PFSK-1 (cell line): ENCODE measurements around the gene DUSP18.

Source experiments
- FOXP2 ChIP-seq: optimal IDR thresholded peaks from 2 replicates; pipeline ENCODE3; 2011; ENCODE audit warnings: borderline replicate concordance, control low read depth, inconsistent platforms; ENCODE audit not compliant: insufficient read depth; ENCODE audit errors: extremely low read length, extremely low read depth
- POLR2AphosphoS5 ChIP-seq: IDR thresholded peaks from 2 replicates; pipeline ENCODE4 v1.6.1; 2012; ENCODE audit warnings: low read depth, mild to moderate bottlenecking, control low read depth, low read length, moderate library complexity
- SIN3A ChIP-seq: IDR thresholded peaks from 2 replicates; pipeline ENCODE4 v1.6.1; 2012; ENCODE audit warnings: mild to moderate bottlenecking, low read length, moderate library complexity, borderline replicate concordance; ENCODE audit not compliant: insufficient read depth
- TAF1 ChIP-seq: IDR thresholded peaks from 2 replicates; pipeline ENCODE4 v1.6.1; 2012; ENCODE audit warnings: low read length, control low read depth, borderline replicate concordance; ENCODE audit not compliant: insufficient read depth
- TF ChIP-seq, protein P1 (sequence below), 2 experiments: IDR thresholded peaks; 2 replicates each; pipeline versions ENCODE4 v1.6.1 to v1.8.0; 2011 to 2012; ENCODE audit warnings: low read depth in 2 of 2, low read length in 2 of 2, control low read depth in 1 of 2, inconsistent platforms in 1 of 2, mild to moderate bottlenecking in 1 of 2, moderate library complexity in 1 of 2; ENCODE audit not compliant: insufficient read depth in 1 of 2

Gene DUSP18

DNA sequence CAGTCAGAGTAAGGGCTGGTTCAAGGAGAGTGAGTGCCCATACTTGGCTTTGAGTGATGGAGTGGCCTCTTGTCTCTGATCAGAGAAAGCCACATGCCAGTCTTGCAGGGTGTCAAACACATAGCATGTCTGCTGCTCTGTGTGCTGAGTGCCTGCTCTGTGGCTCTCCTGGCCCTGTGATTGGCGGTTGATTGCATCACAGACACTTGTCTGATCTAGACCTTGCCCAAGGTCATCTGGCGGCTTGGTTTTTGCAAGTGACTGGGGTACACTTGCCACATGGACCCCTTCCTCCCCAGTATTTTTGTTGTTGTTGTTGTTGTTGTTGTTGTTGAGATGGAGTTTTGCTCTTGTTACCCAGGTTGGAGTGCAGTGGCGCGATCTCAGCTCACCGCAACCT lies 37.3 kb upstream of the DUSP18 start:
- TF ChIP-seq POLR2AphosphoS5: no peak
- TF ChIP-seq, protein P1, sequence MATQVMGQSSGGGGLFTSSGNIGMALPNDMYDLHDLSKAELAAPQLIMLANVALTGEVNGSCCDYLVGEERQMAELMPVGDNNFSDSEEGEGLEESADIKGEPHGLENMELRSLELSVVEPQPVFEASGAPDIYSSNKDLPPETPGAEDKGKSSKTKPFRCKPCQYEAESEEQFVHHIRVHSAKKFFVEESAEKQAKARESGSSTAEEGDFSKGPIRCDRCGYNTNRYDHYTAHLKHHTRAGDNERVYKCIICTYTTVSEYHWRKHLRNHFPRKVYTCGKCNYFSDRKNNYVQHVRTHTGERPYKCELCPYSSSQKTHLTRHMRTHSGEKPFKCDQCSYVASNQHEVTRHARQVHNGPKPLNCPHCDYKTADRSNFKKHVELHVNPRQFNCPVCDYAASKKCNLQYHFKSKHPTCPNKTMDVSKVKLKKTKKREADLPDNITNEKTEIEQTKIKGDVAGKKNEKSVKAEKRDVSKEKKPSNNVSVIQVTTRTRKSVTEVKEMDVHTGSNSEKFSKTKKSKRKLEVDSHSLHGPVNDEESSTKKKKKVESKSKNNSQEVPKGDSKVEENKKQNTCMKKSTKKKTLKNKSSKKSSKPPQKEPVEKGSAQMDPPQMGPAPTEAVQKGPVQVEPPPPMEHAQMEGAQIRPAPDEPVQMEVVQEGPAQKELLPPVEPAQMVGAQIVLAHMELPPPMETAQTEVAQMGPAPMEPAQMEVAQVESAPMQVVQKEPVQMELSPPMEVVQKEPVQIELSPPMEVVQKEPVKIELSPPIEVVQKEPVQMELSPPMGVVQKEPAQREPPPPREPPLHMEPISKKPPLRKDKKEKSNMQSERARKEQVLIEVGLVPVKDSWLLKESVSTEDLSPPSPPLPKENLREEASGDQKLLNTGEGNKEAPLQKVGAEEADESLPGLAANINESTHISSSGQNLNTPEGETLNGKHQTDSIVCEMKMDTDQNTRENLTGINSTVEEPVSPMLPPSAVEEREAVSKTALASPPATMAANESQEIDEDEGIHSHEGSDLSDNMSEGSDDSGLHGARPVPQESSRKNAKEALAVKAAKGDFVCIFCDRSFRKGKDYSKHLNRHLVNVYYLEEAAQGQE (IDR thresholded peaks at IDR 0.05; ENCODE audit: insufficient read depth in 1 of 2, low read depth in 2 of 2, low read length in 2 of 2): no peak
- TF ChIP-seq SIN3A: no peak
- TF ChIP-seq TAF1: no peak
- TF ChIP-seq FOXP2: no peak

- TF ChIP-seq TAF1 (no peak), FOXP2 (no peak)
These were observed 35.2 kb upstream of the DUSP18 start for GRCh38 chr22:30702856-30703255.

- TF ChIP-seq FOXP2: no peak
- TF ChIP-seq TAF1: no peak
- TF ChIP-seq, protein P1 (IDR thresholded peaks at IDR 0.05; ENCODE audit: insufficient read depth in 1 of 2, low read depth in 2 of 2, low read length in 2 of 2): no peak
- TF ChIP-seq POLR2AphosphoS5: no peak
These were observed 34.2 kb upstream of the DUSP18 start for GRCh38 chr22:30701872-30702271.

DNA sequence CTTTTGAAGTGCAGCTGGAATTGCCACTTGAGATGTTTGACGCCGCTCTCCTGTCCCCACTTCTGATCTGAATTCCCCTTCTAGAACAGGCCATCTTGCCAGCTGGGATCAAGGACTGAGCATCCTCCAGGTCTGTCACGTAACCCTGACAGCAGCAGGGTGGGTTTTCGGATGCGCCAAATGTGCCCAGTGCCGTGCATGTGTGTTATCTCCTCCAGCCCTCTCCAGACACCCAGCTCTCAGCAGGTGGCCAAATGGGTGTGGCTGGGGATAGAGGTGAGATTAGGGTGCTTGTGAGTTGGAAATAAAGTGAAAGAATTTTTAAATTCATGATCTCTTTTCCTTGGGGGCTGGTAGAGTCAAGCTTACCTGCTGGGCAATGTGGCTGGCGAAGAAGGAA lies 30.3 kb upstream of the DUSP18 start:
- TF ChIP-seq POLR2AphosphoS5 (no peak), FOXP2 (no peak), TAF1 (no peak), SIN3A (no peak)
- TF ChIP-seq, protein P1 (IDR thresholded peaks at IDR 0.05; ENCODE audit: insufficient read depth in 1 of 2, low read depth in 2 of 2, low read length in 2 of 2): no peak

DNA sequence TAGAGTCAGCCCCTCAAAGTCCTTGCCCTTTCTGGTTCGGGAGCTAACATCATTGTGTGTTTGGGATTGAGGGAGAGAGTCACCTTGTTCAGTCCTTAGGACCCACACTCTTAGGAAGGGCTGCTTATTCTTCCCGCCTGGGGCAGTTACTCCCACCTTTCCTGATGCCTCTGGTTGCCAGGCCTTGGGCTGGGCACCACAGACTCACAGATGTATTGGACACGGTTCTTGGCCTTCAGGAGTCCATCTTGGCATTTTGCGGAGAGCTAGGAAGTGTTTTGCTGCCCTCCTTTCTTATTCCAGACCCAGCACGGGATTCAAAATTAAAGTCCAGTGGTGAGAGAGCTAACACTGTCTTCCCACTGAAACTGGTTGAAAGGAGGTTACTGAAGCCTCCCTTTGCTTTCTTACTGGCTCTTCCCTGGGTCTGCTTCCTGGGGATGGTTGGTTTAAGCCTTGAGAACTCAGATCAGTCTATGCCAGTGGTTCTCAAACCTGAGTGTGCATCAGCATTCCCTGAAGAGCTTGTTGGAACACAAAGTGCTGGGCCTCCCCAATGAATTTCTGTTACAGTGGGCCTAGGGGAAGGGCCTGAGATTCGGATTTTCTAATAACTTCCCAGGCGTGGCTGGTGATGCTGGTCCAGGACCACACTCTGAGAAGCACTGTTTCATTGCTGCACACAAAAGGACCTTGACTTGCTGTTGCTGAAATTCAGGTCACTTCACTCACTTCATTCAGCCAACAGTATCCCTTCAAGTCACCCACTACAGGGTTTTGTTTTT lies 28.4 kb upstream of the DUSP18 start:
- TF ChIP-seq SIN3A: no peak
- no peak for TF ChIP-seq POLR2AphosphoS5
- TF ChIP-seq FOXP2: no peak
- no peak for TF ChIP-seq TAF1
- TF ChIP-seq, protein P1 (IDR thresholded peaks at IDR 0.05; ENCODE audit: insufficient read depth in 1 of 2, low read depth in 2 of 2, low read length in 2 of 2): no peak
